ENCODE data around the gene SUSD2.

The SUSD2 gene

GRCh38 chr22:24153353-24153752 is 27.9 kb upstream of the SUSD2 start:
- no peak for DNase-seq

DNA sequence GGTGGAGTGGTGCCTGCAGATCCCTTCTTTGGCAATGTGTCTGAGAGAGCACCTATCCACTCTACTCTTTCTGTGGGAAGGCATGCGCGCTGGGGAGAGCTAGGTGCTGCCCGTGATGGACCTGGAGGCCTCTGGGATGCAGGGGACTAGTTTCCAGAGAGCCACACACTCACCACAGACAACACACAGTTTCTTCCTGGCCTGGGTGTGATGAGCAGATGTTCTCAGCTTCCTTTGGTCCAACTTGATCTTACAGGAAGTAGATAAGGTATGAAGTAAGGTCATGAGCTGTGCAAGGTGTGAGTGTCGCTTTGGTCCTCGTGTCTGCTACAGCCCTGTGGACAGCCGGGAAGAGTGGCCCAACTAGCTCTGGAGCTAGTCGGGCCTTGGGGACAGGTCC is 27.3 kb upstream of the SUSD2 start:
- no peak for DNase-seq

DNA sequence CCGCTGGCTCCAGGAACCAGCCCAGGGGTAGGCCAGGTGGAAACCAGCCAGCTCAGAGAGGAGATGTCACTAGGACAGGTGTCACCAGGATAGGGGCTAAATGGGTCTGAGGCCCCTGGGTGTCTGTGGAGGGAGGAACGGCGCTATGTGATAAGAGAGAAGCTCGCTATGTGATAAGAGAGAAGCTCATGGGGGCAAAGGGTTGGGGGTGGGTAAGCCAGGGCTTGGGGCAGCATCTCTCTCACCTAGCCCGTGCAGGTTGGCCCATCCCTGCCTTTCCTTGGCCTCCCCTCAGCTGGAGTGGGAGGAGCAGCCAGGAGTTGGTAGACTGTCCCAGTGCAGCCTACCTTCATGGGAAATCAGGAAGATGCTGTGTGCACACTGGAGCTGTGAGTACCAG is 26.5 kb upstream of the SUSD2 start:
- DNase-seq, result no peak

GRCh38 chr22:24155627-24156140 is 25.6 kb upstream of the SUSD2 start:
- DNase-seq, result peak; percentile 28 to 55

GRCh38 chr22:24156141-24156912 is 25.0 kb upstream of the SUSD2 start:
- DNase-seq, result no peak

GRCh38 chr22:24156913-24157821 is 24.1 kb upstream of the SUSD2 start:
- DNase-seq, result peak; percentile 19 to 56

DNA sequence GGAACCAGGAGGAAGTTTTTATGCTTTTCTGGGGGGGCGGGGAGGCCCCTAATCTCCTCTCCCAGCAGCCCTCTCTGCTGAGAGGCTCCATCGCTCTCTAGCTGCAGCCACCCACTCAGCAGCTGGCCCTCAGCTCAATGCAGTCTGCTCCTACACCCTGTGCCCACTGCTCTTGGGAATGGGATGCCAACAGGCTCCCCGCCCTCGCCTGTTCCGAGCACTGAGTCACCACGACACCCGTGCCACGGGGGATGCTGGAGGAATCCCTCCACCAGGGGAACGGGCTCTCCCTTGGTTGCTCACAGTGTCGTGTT is 23.5 kb upstream of the SUSD2 start:
- peak in 1 of 2 donors; percentile 31 for DNase-seq

DNA sequence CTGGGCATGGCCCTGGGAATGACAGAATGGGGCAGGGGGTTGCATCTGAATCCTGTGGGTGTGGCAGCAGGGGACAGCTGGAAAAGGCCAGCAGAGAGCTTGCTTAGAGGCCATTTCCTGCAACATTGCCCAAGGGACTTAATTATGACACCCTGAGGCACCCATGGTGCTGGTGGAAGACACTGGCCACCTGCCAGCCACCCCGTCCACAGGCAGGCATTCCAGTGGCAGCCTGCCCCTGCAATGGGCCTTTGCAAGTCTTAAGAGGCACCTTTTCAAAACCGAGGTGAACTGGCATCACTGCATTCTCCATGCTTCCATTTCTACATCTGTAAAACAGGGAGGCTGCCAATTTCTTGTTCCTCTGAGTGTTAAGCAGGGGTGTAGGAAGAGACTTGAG is 21.6 kb upstream of the SUSD2 start:
- no peak for DNase-seq

DNA sequence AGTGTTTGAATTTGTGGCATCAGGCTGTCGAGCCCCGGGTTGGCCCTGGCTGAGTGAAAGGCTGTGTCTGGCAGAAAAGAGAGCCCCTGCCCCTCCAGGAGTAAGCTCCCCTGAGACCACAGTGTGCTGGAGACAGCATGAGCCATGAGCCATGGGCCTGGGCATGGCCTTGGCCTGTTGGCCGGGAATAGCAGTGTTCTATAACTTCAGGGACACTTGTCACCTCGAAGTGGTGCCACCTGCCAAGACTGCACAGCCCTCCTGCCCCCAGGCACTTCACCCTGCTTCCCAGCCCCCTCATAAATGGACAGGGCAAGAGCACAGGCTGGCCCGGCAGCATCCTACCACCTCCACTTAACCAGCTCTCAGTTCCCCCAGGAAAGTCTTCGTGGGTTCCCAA is 20.7 kb upstream of the SUSD2 start:
- DNase-seq, result no peak

DNA sequence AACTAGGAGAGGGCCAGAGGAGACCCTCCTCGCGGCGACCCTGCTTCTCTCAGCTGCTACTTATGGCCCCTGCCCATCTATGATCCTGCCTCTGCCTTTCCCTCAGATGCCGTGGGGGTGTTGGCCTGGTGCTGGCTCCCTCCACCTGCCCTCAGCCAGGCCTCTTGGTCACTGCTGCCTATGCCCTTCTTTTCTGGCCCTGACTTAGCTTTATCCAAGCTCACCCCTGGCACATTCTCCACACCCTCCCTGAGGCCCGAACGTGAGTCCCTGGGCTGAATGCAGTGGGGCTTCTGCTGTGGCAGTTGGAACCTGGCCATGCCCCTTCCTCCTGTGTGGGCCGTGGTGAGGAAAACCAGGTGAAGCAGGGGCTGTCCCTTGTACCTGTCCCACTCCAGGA is 19.8 kb upstream of the SUSD2 start:
- no peak for DNase-seq

DNA sequence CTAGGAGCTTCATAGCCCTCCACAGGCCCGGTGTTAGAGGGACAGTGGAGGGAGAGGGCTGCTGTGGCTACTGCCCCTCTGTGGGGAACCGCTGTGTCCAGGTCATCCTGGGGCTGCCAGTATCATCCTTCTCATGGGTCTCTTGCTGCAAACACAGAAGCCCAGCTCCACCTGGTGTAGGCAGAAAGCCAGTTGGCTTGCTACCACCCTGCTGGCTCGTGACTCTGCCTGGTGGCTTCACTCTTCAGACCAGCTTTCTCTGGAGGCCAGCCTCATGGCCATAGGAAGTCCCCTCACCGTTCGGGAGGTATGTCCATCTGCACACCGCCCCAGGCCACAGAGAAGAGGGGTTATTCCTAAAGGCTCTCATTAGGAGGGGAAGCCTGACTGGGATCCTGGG is 19.4 kb upstream of the SUSD2 start:
- DNase-seq, result no peak

DNA sequence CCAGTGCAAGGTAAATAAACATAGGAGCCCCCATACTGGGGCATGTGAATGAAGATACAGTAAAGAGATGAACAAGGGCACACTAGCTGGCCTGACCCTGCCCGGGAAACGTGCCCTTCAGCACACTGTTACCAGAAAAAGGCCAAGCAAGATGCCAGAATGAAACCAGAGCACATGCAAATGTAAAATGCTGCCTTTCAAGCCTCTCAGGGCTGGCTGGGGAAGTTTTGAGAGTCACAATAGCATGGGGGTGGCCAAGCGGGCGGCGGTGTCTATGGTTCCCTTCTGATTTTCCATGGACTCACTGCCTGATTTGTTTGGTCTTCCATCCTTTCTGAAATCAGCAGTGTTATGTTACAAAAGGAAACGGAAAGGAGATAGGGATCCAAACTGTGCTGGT is 18.9 kb upstream of the SUSD2 start:
- DNase-seq, result no peak

DNA sequence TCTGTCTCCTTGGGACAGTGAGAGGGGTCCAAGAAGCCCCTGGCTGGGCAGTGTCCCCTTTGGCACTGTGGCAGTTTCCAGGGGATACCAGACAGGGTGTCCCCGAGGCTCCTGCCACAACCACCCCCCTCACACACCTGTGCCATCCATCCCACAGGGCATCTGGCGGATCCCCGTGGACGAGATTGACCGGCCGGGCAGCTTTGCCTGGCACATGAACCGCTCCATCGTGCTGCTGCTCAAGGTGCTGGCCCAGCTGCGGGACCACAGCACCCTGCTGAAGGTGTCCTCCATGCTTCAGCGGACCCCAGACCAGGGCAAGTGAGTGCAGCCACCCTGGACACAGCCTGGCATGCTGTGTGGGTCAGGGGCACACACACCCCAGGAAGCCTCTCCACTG is 17.0 kb upstream of the SUSD2 start:
- DNase-seq, result no peak

- no peak for DNase-seq
These were observed 16.3 kb upstream of the SUSD2 start for GRCh38 chr22:24164940-24165339.

GRCh38 chr22:24165673-24166072 is 15.6 kb upstream of the SUSD2 start:
- no peak for DNase-seq

DNA sequence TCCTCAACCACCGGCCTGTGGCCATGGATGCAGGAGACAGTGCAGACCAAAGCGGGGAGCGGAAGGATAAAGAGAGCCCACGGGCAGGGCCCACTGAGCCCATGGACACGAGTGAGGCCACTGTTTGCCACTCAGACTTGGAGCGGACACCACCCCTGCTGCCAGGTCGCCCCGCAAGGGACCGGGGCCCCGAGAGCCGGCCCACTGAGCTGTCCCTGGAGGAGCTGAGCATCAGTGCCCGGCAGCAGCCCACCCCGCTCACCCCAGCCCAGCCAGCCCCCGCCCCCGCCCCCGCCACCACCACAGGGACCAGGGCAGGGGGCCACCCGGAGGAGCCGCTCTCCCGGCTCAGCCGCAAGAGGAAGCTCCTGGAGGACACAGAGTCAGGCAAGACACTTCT is 14.5 kb upstream of the SUSD2 start:
- DNase-seq, result no peak

GRCh38 chr22:24169439-24170058 is 11.7 kb upstream of the SUSD2 start:
- no peak for DNase-seq

- no peak for DNase-seq
These were observed 11.1 kb upstream of the SUSD2 start for GRCh38 chr22:24170188-24170587.

DNA sequence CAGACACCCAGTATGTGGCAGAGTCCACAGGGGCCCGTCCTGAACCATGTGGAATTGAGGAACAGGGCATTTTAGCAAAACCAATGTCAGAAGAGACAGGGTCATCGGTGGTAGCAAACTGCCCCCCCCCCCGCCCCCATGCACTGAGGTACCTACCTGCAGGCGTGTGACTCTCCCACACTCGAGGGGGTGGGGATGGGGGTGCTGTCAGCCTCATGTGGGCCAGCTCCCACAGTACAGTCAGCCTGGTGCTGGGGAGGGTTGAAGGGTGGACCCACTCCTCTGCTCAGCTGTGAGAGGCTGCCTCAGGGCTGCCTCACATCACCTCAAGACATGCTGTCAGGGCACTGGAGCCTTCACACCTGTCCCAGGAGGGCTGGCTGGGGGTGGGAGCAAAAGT is 10.7 kb upstream of the SUSD2 start:
- DNase-seq, result no peak

DNA sequence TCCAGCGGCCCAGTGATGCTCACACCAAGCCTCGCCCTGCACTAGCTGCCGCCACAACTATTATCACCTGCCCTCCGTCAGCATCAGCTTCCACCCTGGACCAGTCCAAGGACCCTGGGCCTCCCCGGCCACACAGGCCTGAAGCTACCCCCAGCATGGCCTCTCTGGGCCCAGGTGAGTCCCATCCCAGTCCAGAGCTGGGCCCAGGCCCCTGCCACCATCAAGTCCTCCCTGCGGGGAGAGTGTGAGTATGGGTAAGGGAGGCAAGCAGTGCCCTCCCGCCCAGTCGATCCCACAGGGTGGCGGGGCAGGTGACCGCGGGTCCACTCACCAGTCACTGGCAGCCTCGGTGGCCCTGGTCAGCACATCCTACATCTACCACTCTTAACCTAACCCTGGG is 9.5 kb upstream of the SUSD2 start:
- no peak for DNase-seq

GRCh38 chr22:24175160-24175808 is 6.0 kb upstream of the SUSD2 start:
- DNase-seq, result peak; percentile 20 to 59

DNA sequence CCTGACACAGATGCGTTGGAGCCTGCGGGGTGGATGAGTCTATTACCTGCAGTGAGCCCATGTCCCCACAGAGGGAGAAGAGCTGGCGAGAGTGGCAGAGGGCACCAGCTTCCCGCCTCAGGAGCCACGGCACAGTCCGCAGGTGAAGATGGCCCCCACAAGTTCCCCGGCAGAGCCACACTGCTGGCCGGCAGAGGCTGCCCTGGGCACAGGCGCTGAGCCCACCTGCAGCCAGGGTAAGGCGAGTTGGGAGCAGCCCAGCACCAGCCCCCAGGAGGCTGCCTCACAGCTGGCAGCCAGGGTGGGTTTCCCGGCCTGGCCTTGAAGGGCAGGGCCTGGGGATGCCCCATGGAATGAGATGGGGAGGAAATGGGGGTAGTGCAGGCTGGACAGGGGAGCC is 5.2 kb upstream of the SUSD2 start:
- no peak for DNase-seq

- no peak for DNase-seq
These were observed 4.7 kb upstream of the SUSD2 start for GRCh38 chr22:24176630-24177029.
